ENCODE results near the gene LIPE.

Gene LIPE

DNA sequence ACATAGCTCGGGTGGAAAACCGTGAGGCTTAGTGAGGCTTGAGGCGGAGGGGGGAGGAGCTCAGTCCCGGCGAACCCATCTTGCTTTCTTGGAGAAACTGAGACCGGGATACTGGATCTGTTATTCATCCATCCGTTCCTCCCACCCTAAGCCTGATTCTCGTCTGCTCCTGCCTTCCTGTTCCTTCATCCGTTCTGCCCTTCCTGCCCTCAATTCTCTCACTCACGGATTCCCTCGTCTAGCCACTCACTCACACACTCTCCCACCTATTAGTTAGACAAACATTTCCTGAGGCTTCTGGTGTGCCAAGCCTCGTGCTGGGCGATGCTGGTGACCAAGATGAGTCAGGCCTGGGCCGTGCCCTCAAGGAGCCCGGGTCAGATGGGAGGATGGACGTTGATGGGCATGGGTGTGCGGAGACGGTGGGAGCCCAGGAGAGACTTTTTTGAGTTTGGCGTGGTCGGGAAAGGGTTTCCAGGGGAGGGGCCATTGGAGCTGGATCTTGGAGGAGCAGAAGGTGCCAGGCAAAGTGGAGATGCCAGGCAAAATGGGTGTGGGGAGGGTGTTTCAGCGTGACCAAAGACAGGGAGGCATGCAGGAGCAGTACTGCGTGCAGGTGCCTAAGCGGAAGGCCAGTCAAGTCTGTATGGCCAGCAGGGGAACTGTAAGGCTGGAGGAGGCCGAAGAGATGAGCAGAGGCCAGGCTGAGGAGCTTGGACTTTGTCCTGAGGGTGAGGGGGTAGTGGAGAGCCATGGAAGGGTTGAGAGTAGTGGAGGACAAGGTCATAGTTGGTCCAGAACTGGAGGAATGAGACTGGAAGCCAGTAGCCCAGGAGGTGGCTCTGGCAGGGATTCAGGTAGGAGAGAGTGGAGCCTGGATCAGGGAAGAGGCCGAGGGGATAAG, 29.7 kb downstream of the LIPE start:
- DNase-seq, result no peak
- peak overlapping the region; percentile 95 to 96 for H3K27ac Mint-ChIP-seq
- peak overlapping the region; percentile 80 to 83 for H3K4me3 Mint-ChIP-seq
- H3K36me3 Mint-ChIP-seq (ENCODE audit: insufficient read depth), result peaks cover 6% of the 10 kb centered on the region
- no peaks in the 10 kb centered on the region for H3K9me3 Mint-ChIP-seq
- peaks cover 37 to 44% of the 10 kb centered on the region in 2 donors for H3K4me1 Mint-ChIP-seq (ENCODE audit: low read depth in 2 of 2)
- ATAC-seq (replicated peaks), result no peak
- no peaks in the 10 kb centered on the region for H3K27me3 Mint-ChIP-seq

DNA sequence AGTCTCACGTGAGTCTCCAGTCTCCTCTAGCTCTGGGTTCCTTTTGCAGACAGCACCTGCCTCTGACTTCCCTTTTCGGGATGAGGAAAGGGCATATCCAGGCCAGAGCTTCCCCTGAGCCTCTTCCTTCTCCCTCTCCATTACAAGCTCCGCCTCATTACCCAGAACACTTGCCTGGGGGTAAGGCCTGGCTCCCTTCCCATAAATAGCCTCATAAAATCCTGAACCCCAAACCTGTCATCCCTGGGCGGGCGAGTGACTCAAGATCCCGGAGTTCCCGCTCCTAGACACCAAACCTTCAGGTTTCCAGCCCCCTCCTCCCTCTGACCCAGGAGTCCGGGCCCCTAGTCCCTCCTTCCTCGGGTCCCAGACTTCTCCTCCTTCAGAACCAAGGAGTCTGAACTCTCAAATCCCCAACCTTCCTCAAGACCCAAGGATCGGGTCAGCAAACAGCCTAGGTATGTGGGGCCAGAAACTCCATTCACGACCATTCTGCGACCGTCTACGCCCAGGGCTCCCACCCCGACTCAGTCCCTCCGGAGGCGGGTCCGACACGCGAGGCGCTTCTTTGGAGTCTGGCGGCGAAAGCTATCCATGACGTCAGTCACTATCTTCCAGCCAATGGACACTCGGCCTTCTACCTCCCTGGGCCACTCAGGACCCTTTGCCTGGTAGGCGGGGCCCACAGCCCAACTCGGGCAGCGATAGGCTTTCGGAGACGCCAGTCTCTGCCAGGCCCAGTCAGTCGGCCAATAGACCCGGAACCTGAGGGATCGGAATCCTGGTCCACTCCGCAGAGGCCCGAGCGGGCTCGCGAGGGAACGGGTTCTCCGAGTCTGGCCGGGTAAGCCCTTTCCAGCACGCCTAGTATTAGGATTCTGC, 30.6 kb downstream of the LIPE start:
- no peaks in the 10 kb centered on the region for H3K9me3 Mint-ChIP-seq
- H3K27ac Mint-ChIP-seq, result peak overlapping the region; percentile 95 to 96
- DNase-seq (peak; percentile 88 to 93 (median 91)), ATAC-seq (replicated peaks) (peak; percentile 86)
- peak overlapping the region; percentile 80 to 83 for H3K4me3 Mint-ChIP-seq
- peaks cover 6% of the 10 kb centered on the region for H3K36me3 Mint-ChIP-seq (ENCODE audit: insufficient read depth)
- peaks cover 0 to 8% of the 10 kb centered on the region in 2 donors for H3K27me3 Mint-ChIP-seq
- peaks cover 34 to 36% of the 10 kb centered on the region in 2 donors for H3K4me1 Mint-ChIP-seq (ENCODE audit: low read depth in 2 of 2)

DNA sequence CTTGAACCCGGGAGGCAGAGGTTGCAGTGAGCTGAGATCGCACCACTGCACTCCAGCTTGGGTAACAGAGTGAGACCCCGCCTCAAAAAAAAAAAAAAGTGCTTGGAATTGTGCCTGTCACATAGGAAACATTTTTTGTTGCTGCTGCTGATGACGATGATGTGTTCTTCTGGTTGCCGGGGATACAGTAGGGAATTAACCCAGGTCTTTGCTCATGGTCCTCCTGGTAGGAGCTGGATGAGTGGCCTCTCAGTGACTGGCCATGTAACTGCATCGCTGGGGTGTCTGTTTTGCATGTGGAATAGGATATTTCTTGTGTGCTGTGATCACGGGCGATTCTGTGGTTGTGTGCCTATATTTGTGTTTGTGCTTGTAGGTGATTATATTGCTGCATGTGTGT, 32.4 kb downstream of the LIPE start:
- peaks cover 23 to 29% of the 10 kb centered on the region in 2 donors for H3K4me1 Mint-ChIP-seq (ENCODE audit: low read depth in 2 of 2)
- H3K9me3 Mint-ChIP-seq, result no peaks in the 10 kb centered on the region
- H3K36me3 Mint-ChIP-seq (ENCODE audit: insufficient read depth), result peaks cover 6% of the 10 kb centered on the region
- no peak overlapping the region for H3K4me3 Mint-ChIP-seq
- peaks cover 15 to 26% of the 10 kb centered on the region in 2 donors for H3K27me3 Mint-ChIP-seq
- ATAC-seq (replicated peaks) (no peak), DNase-seq (no peak)
- no peak overlapping the region for H3K27ac Mint-ChIP-seq

DNA sequence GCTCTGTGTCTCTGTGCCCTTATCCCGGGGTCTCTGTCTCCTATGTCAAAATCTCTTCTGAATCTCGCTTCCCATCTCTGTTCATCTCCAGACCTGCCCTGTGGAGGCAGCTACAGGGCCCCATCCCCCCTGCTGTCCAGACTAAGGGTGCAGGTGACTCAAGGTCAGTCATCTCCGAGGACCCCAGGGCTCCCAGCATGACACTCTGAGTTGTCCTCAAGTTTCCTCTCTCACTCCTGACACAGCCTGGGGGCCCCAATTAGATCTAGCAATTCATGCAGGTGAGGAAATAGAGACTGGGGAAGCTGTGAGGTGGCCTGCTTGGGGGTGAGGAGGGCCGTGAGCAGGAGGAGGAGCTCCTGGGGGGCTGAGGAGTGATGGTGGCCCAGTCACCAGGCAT, 35.0 kb downstream of the LIPE start:
- H3K36me3 Mint-ChIP-seq (ENCODE audit: insufficient read depth), result peaks cover 3% of the 10 kb centered on the region
- no peak overlapping the region for H3K4me3 Mint-ChIP-seq
- H3K4me1 Mint-ChIP-seq (ENCODE audit: low read depth in 2 of 2), result peaks cover 7 to 10% of the 10 kb centered on the region in 2 donors
- H3K27me3 Mint-ChIP-seq, result peaks cover 28 to 46% of the 10 kb centered on the region in 2 donors
- H3K9me3 Mint-ChIP-seq, result no peaks in the 10 kb centered on the region
- H3K27ac Mint-ChIP-seq, result no peak overlapping the region
- ATAC-seq (replicated peaks) (no peak), DNase-seq (no peak)

DNA sequence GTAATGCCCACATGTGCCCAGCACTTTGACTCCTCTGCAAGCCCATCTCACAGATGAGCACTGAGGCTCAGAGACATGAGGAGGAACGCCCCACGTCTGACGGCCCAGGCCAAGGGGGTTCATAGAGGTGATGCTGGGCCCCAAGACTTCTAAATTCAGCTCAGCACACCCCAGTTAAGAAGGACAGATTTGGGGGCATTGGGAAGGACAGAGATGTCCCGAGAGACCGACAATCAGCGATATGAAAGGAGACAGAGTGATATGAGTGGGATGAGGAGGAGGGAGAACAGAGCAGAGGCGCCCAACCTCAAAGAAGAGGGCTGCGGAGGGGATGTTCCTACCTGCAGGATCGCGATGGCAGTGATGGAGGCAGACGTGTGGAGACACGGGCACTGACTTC, 37.3 kb downstream of the LIPE start, which contains the start of gene CNFN:
Gene CNFN (minus strand): TSS at position 399 of the 400 bp plus-strand sequence. CDS start 1,260 bp downstream, outside the sequence.
- Mint-ChIP-seq H3K27ac (no peak within 1 kb of the TSS), H3K4me3 (no peak within 1 kb of the TSS), H3K4me1 (ENCODE audit: low read depth in 2 of 2) (peaks cover 5 to 7% of the 10 kb centered on the region in 2 donors), H3K36me3 (ENCODE audit: insufficient read depth) (peaks cover 4% of the 10 kb centered on the region), H3K27me3 (peaks cover 35 to 54% of the 10 kb centered on the region in 2 donors), H3K9me3 (no peaks in the 10 kb centered on the region)
- DNase-seq (no peak), ATAC-seq (replicated peaks) (no peak)

DNA sequence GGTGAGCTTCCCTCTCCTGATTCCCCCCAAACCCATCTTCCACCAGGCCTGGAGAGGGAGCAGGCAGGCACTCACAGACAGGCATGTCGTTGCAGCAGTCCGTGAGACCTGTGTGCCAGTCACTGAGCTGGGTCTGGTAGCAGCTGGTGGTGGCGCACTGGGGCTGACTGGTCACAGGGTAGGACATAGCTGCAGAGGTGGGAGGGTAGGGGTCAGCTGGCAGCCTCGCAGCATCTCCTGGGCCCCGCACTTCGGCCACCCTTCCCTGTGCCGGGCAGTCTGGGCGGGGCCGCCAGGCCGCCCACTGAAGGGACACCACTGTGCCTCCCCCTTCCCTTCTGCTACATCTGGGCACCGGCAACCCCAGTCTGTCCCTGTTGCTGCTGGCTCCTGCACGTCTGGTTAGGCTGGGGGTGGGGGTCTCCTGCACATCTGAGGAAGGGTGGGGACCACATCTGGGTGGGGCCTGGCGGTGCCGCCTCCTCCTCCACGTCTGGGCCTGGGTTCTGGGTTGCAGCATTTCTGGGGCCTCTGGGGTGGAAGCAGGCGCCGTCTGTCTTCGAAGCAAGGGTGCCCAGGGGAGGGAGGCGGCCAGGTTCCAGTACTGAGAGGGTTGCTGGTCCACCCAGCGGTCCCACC, 38.2 kb downstream of the LIPE start:
- Mint-ChIP-seq H3K27ac (no peak overlapping the region), H3K9me3 (no peaks in the 10 kb centered on the region), H3K36me3 (ENCODE audit: insufficient read depth) (peaks cover 4% of the 10 kb centered on the region), H3K27me3 (peaks cover 35 to 54% of the 10 kb centered on the region in 2 donors), H3K4me1 (ENCODE audit: low read depth in 2 of 2) (peaks cover 5 to 7% of the 10 kb centered on the region in 2 donors), H3K4me3 (no peak overlapping the region)
- DNase-seq (no peak), ATAC-seq (replicated peaks) (no peak)

DNA sequence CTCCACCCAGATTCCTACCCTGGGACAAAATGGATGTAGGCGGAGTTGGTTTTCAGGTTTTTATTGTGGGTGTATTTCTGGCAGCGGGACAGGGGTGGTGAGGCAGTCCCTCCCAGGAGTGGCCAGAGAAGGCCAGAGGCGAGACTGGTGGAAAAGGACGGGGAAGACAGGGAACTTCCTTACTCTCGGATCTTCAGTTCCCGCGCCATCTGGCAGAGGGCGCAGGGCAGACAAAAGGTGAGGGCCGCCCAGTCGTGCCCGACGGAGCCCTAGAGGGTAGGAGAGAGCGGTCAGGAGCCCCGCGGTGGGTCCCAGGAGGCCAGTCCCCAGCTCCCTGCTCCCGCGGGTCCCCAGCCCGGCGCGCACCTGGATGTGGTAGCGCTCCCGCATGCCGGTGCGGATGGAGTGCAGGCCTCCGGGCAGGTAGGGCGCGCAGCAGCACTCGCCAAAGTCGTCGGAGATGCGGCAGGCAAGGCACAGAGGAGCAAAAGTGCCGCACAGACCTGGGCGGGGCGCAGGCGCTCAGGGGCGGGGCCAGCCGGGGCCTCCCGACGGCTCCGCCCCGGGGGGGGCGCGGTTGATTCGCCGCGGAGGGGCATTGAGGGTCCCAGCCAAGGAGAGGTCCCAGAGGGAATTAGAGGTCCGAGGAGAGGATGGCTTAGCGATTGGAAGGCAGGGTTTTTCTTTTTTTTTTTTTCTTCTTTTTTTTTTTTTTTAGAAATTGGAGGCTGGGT, 40.0 kb downstream of the LIPE start:
- peaks cover 47 to 66% of the 10 kb centered on the region in 2 donors for H3K27me3 Mint-ChIP-seq
- ATAC-seq (replicated peaks) (peak; percentile 91), DNase-seq (peak; percentile 53 to 57 (median 55))
- H3K4me1 Mint-ChIP-seq (ENCODE audit: low read depth in 2 of 2), result peaks cover 5 to 7% of the 10 kb centered on the region in 2 donors
- peak overlapping the region; percentile 72 to 79 for H3K4me3 Mint-ChIP-seq
- peaks cover 4% of the 10 kb centered on the region for H3K36me3 Mint-ChIP-seq (ENCODE audit: insufficient read depth)
- H3K27ac Mint-ChIP-seq, result peak overlapping the region in 1 of 2 donors; percentile 83
- no peaks in the 10 kb centered on the region for H3K9me3 Mint-ChIP-seq

DNA sequence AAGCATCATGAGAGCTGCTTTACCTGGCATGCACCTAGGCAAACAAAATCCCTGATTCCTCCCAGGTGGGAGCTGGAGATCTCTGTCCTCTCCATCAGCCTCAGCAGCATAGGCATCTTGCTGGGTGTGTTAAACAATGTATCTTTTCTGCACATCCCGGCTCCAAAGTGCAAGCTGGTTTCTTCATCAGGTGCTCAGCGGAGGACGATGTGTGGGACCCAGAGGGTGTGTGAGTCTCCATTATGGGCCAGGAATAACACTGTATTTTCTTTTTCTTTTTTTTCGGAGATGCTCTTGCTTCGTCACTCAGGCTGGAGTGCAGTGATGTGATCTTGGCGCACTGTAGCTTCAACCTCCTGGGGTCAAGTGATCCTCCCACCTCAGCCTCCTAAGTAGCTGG, 47.0 kb downstream of the LIPE start:
- Mint-ChIP-seq H3K9me3 (no peaks in the 10 kb centered on the region), H3K27ac (no peak overlapping the region)
- ATAC-seq (replicated peaks), result no peak

DNA sequence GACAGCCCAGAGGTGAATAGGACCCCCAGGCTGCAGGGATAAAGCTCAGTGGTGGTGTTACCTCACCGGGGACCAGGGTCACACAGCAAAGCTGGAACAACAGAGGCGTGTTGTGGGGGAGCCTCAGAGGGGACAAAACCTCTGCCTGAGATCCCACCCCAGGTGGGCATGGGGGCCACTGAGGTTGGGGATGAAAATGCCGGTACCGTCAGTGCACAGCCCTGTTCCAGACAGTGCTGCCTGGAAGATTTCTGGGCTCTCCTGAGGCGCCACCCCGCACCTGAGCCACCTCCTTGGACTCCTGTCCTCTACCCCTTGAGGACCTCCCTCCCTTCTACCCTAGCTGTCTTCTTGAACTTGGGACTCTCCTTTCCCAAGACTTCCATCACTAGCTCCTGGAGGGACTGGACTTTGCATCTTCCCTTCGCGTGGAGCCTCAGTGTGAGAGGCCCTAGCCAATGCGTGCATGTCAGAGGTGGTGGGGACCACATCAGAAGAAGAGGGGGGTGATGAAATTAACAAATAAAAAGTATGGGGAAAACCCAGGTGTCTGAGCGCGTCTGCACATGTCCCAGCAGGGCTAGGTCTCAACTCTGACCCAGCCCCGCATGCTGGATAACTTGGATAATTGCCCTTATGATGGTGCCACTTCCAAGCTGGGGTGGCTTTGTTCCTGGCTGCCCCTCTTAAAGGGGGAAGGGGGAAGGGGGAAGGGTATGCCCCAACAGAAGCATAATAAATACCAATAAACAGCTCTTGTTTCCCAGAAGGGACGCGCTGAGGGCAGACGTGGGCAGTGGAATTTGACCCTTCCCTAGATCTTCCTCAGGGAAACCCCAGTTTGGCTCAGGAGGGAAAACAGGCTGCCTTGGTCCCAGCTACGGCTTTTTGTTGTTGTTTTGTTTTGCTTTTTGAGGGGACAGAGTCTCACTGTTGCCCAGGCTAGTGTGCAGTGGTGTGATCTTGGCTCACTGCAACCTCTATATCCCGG, 48.7 kb downstream of the LIPE start:
- Mint-ChIP-seq H3K4me3 (no peak overlapping the region), H3K4me1 (ENCODE audit: low read depth in 2 of 2) (no peaks in the 10 kb centered on the region), H3K9me3 (no peaks in the 10 kb centered on the region), H3K36me3 (ENCODE audit: insufficient read depth) (no peaks in the 10 kb centered on the region), H3K27ac (no peak overlapping the region), H3K27me3 (peaks cover 21 to 33% of the 10 kb centered on the region in 2 donors)
- ATAC-seq (replicated peaks) (no peak), DNase-seq (no peak)

More for the DNA sequence above, 47.0 kb downstream of the LIPE start:
- peaks cover 21 to 34% of the 10 kb centered on the region in 2 donors for H3K27me3 Mint-ChIP-seq
- H3K4me3 Mint-ChIP-seq, result no peak overlapping the region
- DNase-seq, result no peak
- no peaks in the 10 kb centered on the region for H3K4me1 Mint-ChIP-seq (ENCODE audit: low read depth in 2 of 2)
- no peaks in the 10 kb centered on the region for H3K36me3 Mint-ChIP-seq (ENCODE audit: insufficient read depth)

DNA sequence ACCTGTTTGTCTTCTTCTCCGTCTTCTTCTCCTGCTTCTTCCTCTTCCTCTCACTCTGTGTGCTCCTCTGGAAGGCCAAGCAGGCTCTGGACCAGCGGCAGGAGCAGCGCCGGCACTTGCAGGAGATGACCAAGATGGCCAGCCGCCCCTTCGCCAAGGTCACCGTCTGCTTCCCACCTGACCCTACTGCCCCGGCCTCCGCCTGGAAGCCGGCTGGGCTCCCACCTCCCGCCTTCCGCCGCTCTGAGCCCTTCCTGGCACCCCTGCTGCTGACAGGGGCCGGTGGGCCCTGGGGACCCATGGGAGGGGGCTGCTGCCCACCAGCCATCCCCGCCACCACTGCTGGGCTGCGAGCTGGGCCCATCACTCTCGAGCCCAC, 51.0 kb downstream of the LIPE start:
- H3K9me3 Mint-ChIP-seq, result no peaks in the 10 kb centered on the region
- H3K36me3 Mint-ChIP-seq (ENCODE audit: insufficient read depth), result no peaks in the 10 kb centered on the region
- H3K27me3 Mint-ChIP-seq, result peaks cover 10 to 11% of the 10 kb centered on the region in 2 donors
- no peaks in the 10 kb centered on the region for H3K4me1 Mint-ChIP-seq (ENCODE audit: low read depth in 2 of 2)
- H3K4me3 Mint-ChIP-seq, result no peak overlapping the region
- ATAC-seq (replicated peaks) (no peak), DNase-seq (no peak)
- no peak overlapping the region for H3K27ac Mint-ChIP-seq

DNA sequence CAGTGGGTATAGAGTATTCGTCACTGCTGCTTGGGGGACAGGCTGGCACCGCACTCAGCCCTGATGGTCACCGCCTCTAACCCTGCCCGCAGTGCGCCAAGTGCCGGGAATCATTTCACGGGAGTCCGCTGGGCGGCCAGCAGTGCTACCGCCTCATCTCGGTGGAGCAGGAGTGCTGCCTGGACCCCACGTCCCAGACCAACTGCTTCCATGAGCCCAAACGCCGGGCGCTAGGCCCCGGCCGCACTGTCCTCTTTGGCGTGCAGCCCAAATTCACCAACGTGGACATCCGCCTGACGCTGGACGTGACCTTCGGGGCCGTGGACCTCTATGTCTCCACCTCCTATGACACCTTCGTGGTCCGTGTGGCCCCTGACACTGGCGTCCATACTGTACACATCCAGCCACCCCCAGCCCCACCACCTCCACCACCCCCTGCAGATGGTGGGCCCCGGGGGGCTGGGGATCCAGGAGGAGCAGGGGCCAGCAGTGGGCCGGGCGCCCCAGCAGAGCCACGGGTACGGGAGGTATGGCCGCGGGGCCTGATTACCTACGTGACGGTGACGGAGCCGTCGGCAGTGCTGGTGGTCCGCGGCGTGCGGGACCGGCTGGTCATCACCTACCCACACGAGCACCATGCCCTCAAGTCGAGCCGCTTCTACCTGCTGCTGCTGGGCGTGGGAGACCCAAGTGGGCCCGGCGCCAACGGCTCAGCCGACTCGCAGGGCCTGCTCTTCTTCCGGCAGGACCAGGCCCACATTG, 51.6 kb downstream of the LIPE start:
- Mint-ChIP-seq H3K4me1 (ENCODE audit: low read depth in 2 of 2) (no peaks in the 10 kb centered on the region), H3K9me3 (no peaks in the 10 kb centered on the region), H3K4me3 (no peak overlapping the region), H3K36me3 (ENCODE audit: insufficient read depth) (no peaks in the 10 kb centered on the region), H3K27ac (no peak overlapping the region), H3K27me3 (peaks cover 7 to 9% of the 10 kb centered on the region in 2 donors)
- ATAC-seq (replicated peaks) (no peak), DNase-seq (no peak)
